ENCODE measurements around the gene ADPRH. TPM values are rescaled to one million over a fixed set of nuclear protein-coding genes. Genes with fewer than 3 reads are reported as not detected.

The ADPRH gene
- total RNA-seq, 1 donor from 2014 or later, result 0.77 TPM

DNA sequence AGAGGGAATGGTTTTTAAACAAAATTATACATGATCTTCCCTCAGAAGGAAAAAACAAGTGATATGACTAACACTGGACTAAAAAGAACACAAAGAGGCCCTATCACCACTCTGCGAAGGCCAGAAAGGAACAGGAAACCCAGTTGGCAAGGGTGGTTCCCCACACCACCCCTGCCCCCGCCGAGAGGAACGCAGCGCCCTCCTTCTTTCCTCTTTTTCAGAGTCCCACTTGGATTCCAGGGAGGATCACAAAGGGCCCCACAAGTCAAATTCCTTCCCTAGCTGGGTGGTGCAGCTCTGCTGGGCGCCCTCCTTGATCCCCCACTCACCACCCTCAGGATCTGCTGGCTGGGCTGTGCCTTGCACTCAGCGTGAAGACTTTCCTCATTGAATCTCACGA is 48.2 kb downstream of the ADPRH start:
- Histone ChIP-seq H3K36me3 (no peaks in the 10 kb centered on the region), H3K4me3 (no peak overlapping the region), H3F3A (ENCODE audit: low read depth) (peaks cover 7% of the 10 kb centered on the region), H3K9ac (no peak overlapping the region), H3K4me2 (no peak overlapping the region), H3K79me2 (ENCODE audit: low read depth) (no peaks in the 10 kb centered on the region), H3K9me3 (ENCODE audit: low read depth) (no peaks in the 10 kb centered on the region), H2AFZ (replicated peaks) (no peak overlapping the region), H4K20me1 (ENCODE audit: low read depth) (no peaks in the 10 kb centered on the region), H3K27me3 (no peaks in the 10 kb centered on the region), H3K27ac (no peak overlapping the region), H3K4me1 (peaks cover 22% of the 10 kb centered on the region)
- Mint-ChIP-seq H3K27ac (peak overlapping the region; percentile 74), H3K4me1 (peaks cover 23% of the 10 kb centered on the region), H3K27me3 (ENCODE audit: insufficient read depth, low read depth) (peaks cover 2% of the 10 kb centered on the region), H3K9me3 (peaks cover 4% of the 10 kb centered on the region), H3K36me3 (no peaks in the 10 kb centered on the region), H3K4me3 (no peak overlapping the region)
- TF ChIP-seq, protein P1, sequence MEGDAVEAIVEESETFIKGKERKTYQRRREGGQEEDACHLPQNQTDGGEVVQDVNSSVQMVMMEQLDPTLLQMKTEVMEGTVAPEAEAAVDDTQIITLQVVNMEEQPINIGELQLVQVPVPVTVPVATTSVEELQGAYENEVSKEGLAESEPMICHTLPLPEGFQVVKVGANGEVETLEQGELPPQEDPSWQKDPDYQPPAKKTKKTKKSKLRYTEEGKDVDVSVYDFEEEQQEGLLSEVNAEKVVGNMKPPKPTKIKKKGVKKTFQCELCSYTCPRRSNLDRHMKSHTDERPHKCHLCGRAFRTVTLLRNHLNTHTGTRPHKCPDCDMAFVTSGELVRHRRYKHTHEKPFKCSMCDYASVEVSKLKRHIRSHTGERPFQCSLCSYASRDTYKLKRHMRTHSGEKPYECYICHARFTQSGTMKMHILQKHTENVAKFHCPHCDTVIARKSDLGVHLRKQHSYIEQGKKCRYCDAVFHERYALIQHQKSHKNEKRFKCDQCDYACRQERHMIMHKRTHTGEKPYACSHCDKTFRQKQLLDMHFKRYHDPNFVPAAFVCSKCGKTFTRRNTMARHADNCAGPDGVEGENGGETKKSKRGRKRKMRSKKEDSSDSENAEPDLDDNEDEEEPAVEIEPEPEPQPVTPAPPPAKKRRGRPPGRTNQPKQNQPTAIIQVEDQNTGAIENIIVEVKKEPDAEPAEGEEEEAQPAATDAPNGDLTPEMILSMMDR (IDR thresholded peaks at IDR 0.05), result no peak
- no peak for TF ChIP-seq EZH2phosphoT487 (IDR thresholded peaks at IDR 0.05)
- no peak for TF ChIP-seq EZH2 (IDR thresholded peaks at IDR 0.05)
- DNase-seq (ENCODE audit: low spot score), result peak; percentile 36

DNA sequence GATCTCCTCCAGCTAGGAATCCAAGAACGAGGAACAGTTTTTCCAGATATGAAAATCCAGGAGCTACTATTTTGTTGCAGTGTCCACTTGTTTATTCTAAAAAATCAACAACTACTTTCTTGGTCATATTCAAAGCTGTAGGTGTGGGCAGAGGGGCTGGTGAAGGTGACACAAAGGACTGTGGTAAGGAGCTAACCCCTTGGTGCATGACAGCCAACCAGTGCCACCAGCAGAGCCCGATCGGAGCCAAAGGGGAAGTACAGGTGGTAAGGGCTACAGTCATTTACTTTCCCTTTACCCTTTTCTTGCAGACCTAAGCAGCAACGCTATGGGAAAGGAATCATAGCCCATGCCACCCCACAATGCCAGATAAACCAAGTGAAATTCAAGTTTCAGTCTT is 49.1 kb downstream of the ADPRH start:
- H3K27me3 ChIP-seq, result no peaks in the 10 kb centered on the region

DNA sequence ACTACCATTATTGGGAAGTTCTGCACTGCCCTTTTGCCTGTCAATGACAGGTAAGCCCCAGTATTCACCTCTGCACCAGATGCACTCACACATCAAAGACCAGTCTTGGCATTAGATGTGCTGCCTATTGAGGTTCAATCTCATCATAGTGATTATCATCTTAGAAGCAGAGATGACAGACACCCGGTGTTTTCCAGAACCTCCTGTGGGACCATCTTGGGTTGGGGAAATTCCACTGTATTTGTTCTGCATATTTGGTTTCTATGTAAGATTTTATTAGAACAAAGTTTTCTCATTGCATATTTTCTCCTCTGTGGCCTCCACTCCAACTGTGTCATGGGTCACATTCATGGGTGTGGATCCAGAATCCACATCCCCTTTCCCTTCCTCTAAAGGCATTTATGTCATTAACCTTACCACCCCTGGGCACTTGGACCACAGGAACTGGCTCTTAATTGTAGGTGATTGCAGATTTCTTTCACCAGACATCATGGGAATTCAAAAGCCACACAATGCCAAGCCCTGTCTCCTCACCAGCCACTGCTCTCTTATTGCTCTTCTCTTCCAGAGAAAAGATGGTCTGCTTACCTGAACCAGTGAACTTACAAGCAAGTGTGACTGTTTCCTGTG is 49.6 kb downstream of the ADPRH start:
- H3K36me3 ChIP-seq, result no peaks in the 10 kb centered on the region
- no peaks in the 10 kb centered on the region for H3K9me3 ChIP-seq (ENCODE audit: low read depth)
- no peak overlapping the region for H2AFZ ChIP-seq (replicated peaks)
- no peak overlapping the region for H3K4me3 Mint-ChIP-seq
- DNase-seq (ENCODE audit: low spot score), result no peak
- TF ChIP-seq EZH2phosphoT487 (IDR thresholded peaks at IDR 0.05) (no peak), EZH2 (IDR thresholded peaks at IDR 0.05) (no peak)
- TF ChIP-seq, protein P1 (IDR thresholded peaks at IDR 0.05), result no peak
- peaks cover 7% of the 10 kb centered on the region for H3F3A ChIP-seq (ENCODE audit: low read depth)
- H3K36me3 Mint-ChIP-seq, result no peaks in the 10 kb centered on the region
- H3K4me1 Mint-ChIP-seq, result peaks cover 23% of the 10 kb centered on the region
- no peaks in the 10 kb centered on the region for H3K79me2 ChIP-seq (ENCODE audit: low read depth)
- H4K20me1 ChIP-seq (ENCODE audit: low read depth), result no peaks in the 10 kb centered on the region
- no peak overlapping the region for H3K4me2 ChIP-seq
- H3K27ac Mint-ChIP-seq, result no peak overlapping the region
- peaks cover 4% of the 10 kb centered on the region for H3K9me3 Mint-ChIP-seq
- H3K27ac ChIP-seq, result no peak overlapping the region
- no peak overlapping the region for H3K4me3 ChIP-seq
- H3K27me3 ChIP-seq, result no peaks in the 10 kb centered on the region
- H3K27me3 Mint-ChIP-seq (ENCODE audit: insufficient read depth, low read depth), result peaks cover 3% of the 10 kb centered on the region
- peaks cover 22% of the 10 kb centered on the region for H3K4me1 ChIP-seq
- no peak overlapping the region for H3K9ac ChIP-seq

More for the DNA sequence above, 49.1 kb downstream of the ADPRH start:
- peaks cover 22% of the 10 kb centered on the region for H3K4me1 ChIP-seq
- no peak overlapping the region for H3K4me3 ChIP-seq
- no peak for DNase-seq (ENCODE audit: low spot score)
- no peaks in the 10 kb centered on the region for H4K20me1 ChIP-seq (ENCODE audit: low read depth)
- peaks cover 4% of the 10 kb centered on the region for H3K9me3 Mint-ChIP-seq
- peaks cover 2% of the 10 kb centered on the region for H3K27me3 Mint-ChIP-seq (ENCODE audit: insufficient read depth, low read depth)
- no peaks in the 10 kb centered on the region for H3K79me2 ChIP-seq (ENCODE audit: low read depth)
- H3K36me3 Mint-ChIP-seq, result no peaks in the 10 kb centered on the region
- H3K36me3 ChIP-seq, result no peaks in the 10 kb centered on the region
- H3F3A ChIP-seq (ENCODE audit: low read depth), result peaks cover 7% of the 10 kb centered on the region
- H3K4me3 Mint-ChIP-seq, result no peak overlapping the region
- peaks cover 23% of the 10 kb centered on the region for H3K4me1 Mint-ChIP-seq
- no peak overlapping the region for H3K27ac Mint-ChIP-seq
- H2AFZ ChIP-seq (replicated peaks), result no peak overlapping the region
- H3K27ac ChIP-seq, result no peak overlapping the region
- no peak overlapping the region for H3K4me2 ChIP-seq
- no peaks in the 10 kb centered on the region for H3K9me3 ChIP-seq (ENCODE audit: low read depth)
- TF ChIP-seq, protein P1 (IDR thresholded peaks at IDR 0.05), result no peak
- TF ChIP-seq EZH2 (IDR thresholded peaks at IDR 0.05) (no peak), EZH2phosphoT487 (IDR thresholded peaks at IDR 0.05) (no peak)
- no peak overlapping the region for H3K9ac ChIP-seq

All from neural progenitor cell (in vitro differentiated cells).